ENCODE results near the gene FAM13B. TPM values are rescaled to one million over a fixed set of nuclear protein-coding genes. Genes with fewer than 3 reads are reported as not detected.

FAM13B gene
- total and polyA plus RNA-seq, 2 of the 8 experiments (the other 6 are each of a cell fraction or from before 2014, with no cell fraction given) = 6.4 to 17.0 TPM

DNA sequence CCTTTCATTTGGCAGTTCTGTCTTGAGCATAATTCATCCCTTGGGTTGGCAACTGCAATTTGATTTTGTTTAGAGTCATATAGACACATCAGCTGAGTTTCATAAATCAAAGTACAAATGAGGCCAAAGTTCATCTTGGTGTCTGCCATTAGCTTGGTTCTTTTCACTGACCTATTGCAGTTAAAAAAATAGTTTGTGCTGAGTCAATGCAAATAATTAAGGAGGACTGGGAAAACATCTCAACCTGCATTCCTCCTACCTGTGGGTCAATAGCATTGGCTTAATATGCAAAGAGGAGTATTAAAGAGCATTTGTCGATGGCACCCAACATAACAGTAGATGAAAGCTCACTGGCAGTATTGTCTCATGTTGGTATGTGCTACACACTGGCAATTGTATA, 142.0 kb downstream of the FAM13B start:
- POLR2A ChIA-PET (ENCODE audit: partially characterized antibody) = no interaction called here
- no peak for FAIRE-seq
- CTCF ChIA-PET (ENCODE audit: partially characterized antibody) = interaction anchor here (0.7 to 1.3 kb wide), 9 partner anchors 8 to 587 kb away, joined by 3 to 5 read pairs (median 3); no protein-coding TSS in a partner anchor

More for the DNA sequence above, 142.0 kb downstream of the FAM13B start:
- no peak overlapping the region for H4K5ac ChIP-seq (ENCODE audit: insufficient read length, low read depth, low read length)
- H2BK120ac ChIP-seq (replicated peaks; ENCODE audit: low read depth, low read length) = no peak overlapping the region
- H3K9ac ChIP-seq (replicated peaks in 1 of 4; ENCODE audit: extremely low read depth in 1 of 4, low read depth in 3 of 4, low read length in 3 of 4) = no peak overlapping the region
- no peak overlapping the region for H3K18ac ChIP-seq (ENCODE audit: extremely low read depth, low read length)
- H3K4me2 ChIP-seq (ENCODE audit: insufficient read depth in 1 of 2, low read depth in 2 of 2, low read length in 2 of 2) = no peak overlapping the region
- no peaks in the 10 kb centered on the region for H3K79me1 ChIP-seq (ENCODE audit: low read depth, low read length)
- no peak overlapping the region for H3K27ac ChIP-seq (ENCODE audit: low read depth, low read length)
- no peak overlapping the region for H2AFZ ChIP-seq (ENCODE audit: low read length)
- no peaks in the 10 kb centered on the region for H3K9me3 ChIP-seq (ENCODE audit: insufficient read depth in 2 of 2, low read depth in 1 of 2, low read length in 1 of 2)
- H2BK5ac ChIP-seq (ENCODE audit: low read depth, low read length) = no peak overlapping the region
- no peak overlapping the region for H3K56ac ChIP-seq (replicated peaks; ENCODE audit: insufficient read length, low read depth, low read length)
- no peaks in the 10 kb centered on the region for H3K27me3 ChIP-seq (replicated peaks in 1 of 4; ENCODE audit: control insufficient read depth in 3 of 4, extremely low read depth in 1 of 4, insufficient read depth in 3 of 4, low read length in 3 of 4)
- H3K23ac ChIP-seq (ENCODE audit: insufficient read length) = no peak overlapping the region
- TF ChIP-seq CREB1 (IDR thresholded peaks at IDR 0.05) = no peak
- no peaks in the 10 kb centered on the region for H3K36me3 ChIP-seq (ENCODE audit: control insufficient read depth in 2 of 4, insufficient read depth in 4 of 4, low read length in 3 of 4)
- no peaks in the 10 kb centered on the region for H3K23me2 ChIP-seq (ENCODE audit: low read depth, low read length)
- no peak overlapping the region for H3K4ac ChIP-seq (replicated peaks; ENCODE audit: insufficient read length, low read depth, low read length)
- DNase-seq (ENCODE audit: low read depth in 1 of 2, low spot score in 2 of 2) = no peak
- no peak overlapping the region for H2BK12ac ChIP-seq (ENCODE audit: low read depth, low read length)
- no peaks in the 10 kb centered on the region for H3K79me2 ChIP-seq (ENCODE audit: control insufficient read depth in 1 of 2, insufficient read depth in 2 of 2, low read length in 2 of 2)
- 88% methylated on average over 1 of the region's 1 CpG; no CpG with 5 or more reads in 1 of the 2 experiments for WGBS, 2 experiments (ENCODE audit: extremely low coverage in 1 of 2, insufficient coverage in 1 of 2, insufficient read length in 1 of 2, insufficient replicate concordance in 2 of 2, low coverage in 1 of 2, low lambda C conversion rate in 2 of 2, missing lambda C conversion rate in 1 of 2)
- H4K8ac ChIP-seq (ENCODE audit: extremely low read depth, insufficient read depth, low read length) = no peak overlapping the region
- H4K91ac ChIP-seq (replicated peaks; ENCODE audit: insufficient read length, low read length) = no peak overlapping the region
- H3K4me1 ChIP-seq (replicated peaks in 1 of 4; ENCODE audit: control insufficient read depth in 3 of 4, insufficient read depth in 4 of 4, low read length in 3 of 4) = no peaks in the 10 kb centered on the region
- H4K20me1 ChIP-seq (replicated peaks in 1 of 2; ENCODE audit: control insufficient read depth in 1 of 2, insufficient read depth in 2 of 2, low read length in 2 of 2) = no peaks in the 10 kb centered on the region
- no peak overlapping the region for H3K14ac ChIP-seq (ENCODE audit: insufficient read length)
- H2BK15ac ChIP-seq (ENCODE audit: low read length) = no peak overlapping the region
- no peak overlapping the region for H2AK5ac ChIP-seq (ENCODE audit: low read depth, low read length)
- no peak overlapping the region for H2BK20ac ChIP-seq (ENCODE audit: low read length)
- H3K4me3 ChIP-seq (ENCODE audit: extremely low read depth in 1 of 4, insufficient read depth in 2 of 4, low read depth in 3 of 4, low read length in 4 of 4) = no peak overlapping the region

Data from H1 (cell line).